HUES64 (cell line): ENCODE results near the gene CDH18.
A peak's percentile ranks its signal among the peaks of the same experiment; 100 is the strongest.

Experiments
- H3K27ac ChIP-seq: 2 replicates; pipeline ENCODE4 v1.7.0; 2013; ENCODE audit warnings: low read depth, low read length, inconsistent platforms
- H3K27me3 ChIP-seq: 2 replicates; pipeline ENCODE4 v1.6.1; 2013; ENCODE audit warnings: mild to moderate bottlenecking, low read length; ENCODE audit not compliant: insufficient read depth
- H3K36me3 ChIP-seq: 2 replicates; pipeline ENCODE4 v1.6.1; 2013; ENCODE audit warnings: mild to moderate bottlenecking, low read length; ENCODE audit not compliant: insufficient read depth
- H3K4me1 ChIP-seq: 2 replicates; pipeline ENCODE4 v1.6.1; 2013; ENCODE audit warnings: mild to moderate bottlenecking, low read length, moderate library complexity; ENCODE audit not compliant: insufficient read depth
- H3K4me3 ChIP-seq: 2 replicates; pipeline ENCODE4 v1.5.1; 2013; ENCODE audit warnings: mild to moderate bottlenecking, low read length, moderate library complexity
- H3K9ac ChIP-seq: 2 replicates; pipeline ENCODE4 v1.6.1; 2013; ENCODE audit warnings: mild to moderate bottlenecking, low read depth, low read length
- H3K9me3 ChIP-seq: 2 replicates; pipeline ENCODE4 v1.6.1; 2013; ENCODE audit warnings: low read depth, low read length; ENCODE audit not compliant: insufficient read depth
- WGBS: fragments of 150-250, 120-280 bp; methylation state at CpG from one replicate; pipeline ENCODE4 v1.1.7; 2013; ENCODE audit warnings: missing lambda C conversion rate; 5-methylcytosine and 5-hydroxymethylcytosine counted together

Gene CDH18

GRCh38 chr5:19928562-19929421 lies 59.2 kb downstream of the CDH18 start:
- Histone ChIP-seq H3K4me1 (peaks cover 42% of the 10 kb centered on the region), H3K4me3 (0 out of 2 replicates have a peak overlapping the region, but pooled peaks have one; percentile 5), H3K27ac (peak overlapping the region; percentile 61; the same call in 1 of the 2 replicates), H3K9ac (no peak overlapping the region), H3K9me3 (no peaks in the 10 kb centered on the region), H3K36me3 (no peaks in the 10 kb centered on the region), H3K27me3 (no peaks in the 10 kb centered on the region)
- WGBS = 79% methylated on average over 2 of the region's 3 CpGs

DNA sequence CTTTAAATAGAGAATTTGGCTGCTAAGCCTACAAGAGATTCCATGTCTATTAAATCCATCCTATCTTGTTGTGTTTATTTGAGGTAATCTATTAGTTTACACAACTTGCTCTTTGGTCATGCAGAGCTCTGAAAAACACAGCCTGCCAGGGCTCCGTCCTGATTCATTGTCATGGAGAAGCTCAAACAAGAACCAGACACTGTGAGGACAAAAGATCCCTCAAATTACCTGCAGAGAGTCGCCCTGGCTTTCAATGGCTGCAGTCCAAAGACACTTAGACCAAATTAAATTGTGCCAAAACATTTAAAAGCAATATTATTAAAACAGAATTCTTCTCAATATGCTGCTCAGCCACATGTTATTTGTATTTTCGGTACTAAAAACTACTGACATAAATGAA lies 60.1 kb downstream of the CDH18 start:
- Histone ChIP-seq H3K9ac (no peak overlapping the region), H3K27me3 (no peaks in the 10 kb centered on the region), H3K27ac (peak overlapping the region; percentile 64), H3K4me1 (peaks cover 42% of the 10 kb centered on the region), H3K4me3 (0 out of 2 replicates have a peak overlapping the region, but pooled peaks have one; percentile 5), H3K9me3 (no peaks in the 10 kb centered on the region), H3K36me3 (no peaks in the 10 kb centered on the region)
- WGBS = under 1% methylated on average over 2 of the region's 3 CpGs

- no peak overlapping the region for H3K4me3 ChIP-seq
- H3K27ac ChIP-seq = no peak overlapping the region
- no peaks in the 10 kb centered on the region for H3K36me3 ChIP-seq
- H3K4me1 ChIP-seq = peaks cover 42% of the 10 kb centered on the region
- 84% methylated on average over 1 of the region's 2 CpGs for WGBS
- H3K9me3 ChIP-seq = no peaks in the 10 kb centered on the region
- H3K9ac ChIP-seq = no peak overlapping the region
- H3K27me3 ChIP-seq = no peaks in the 10 kb centered on the region
Measured at GRCh38 chr5:19927170-19927569, 60.8 kb downstream of the CDH18 start.

GRCh38 chr5:19923742-19924141 lies 64.3 kb downstream of the CDH18 start:
- Histone ChIP-seq H3K27me3 (no peaks in the 10 kb centered on the region), H3K4me1 (peaks cover 21% of the 10 kb centered on the region), H3K36me3 (no peaks in the 10 kb centered on the region), H3K27ac (no peak overlapping the region), H3K9ac (no peak overlapping the region), H3K4me3 (no peak overlapping the region), H3K9me3 (no peaks in the 10 kb centered on the region)
- 96% methylated on average over 3 of the region's 3 CpGs for WGBS

DNA sequence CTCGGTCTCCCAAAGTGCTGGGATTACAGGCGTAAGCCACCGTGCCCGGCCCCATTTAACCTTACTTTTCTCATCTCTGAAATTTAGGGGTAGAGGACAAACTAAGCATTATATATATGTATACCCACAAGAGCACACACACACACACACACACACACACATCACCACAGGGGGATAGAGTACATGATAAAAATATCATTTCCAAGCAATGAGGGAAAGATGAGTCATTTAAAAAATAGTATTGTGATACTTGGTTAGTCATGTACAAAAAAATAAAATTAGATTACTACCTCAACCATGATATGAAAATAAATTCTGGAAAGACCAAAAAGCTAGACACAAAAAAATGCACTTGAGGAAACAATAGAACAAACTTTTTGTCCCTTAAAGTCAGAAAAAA lies 67.2 kb downstream of the CDH18 start:
- H3K9me3 ChIP-seq = no peaks in the 10 kb centered on the region
- H3K36me3 ChIP-seq = no peaks in the 10 kb centered on the region
- no peaks in the 10 kb centered on the region for H3K27me3 ChIP-seq
- no peak overlapping the region for H3K9ac ChIP-seq
- peaks cover 2% of the 10 kb centered on the region; the same call in 1 of the 2 replicates for H3K4me1 ChIP-seq
- H3K4me3 ChIP-seq = no peak overlapping the region
- H3K27ac ChIP-seq = no peak overlapping the region
- 99% methylated on average over 4 of the region's 4 CpGs for WGBS

DNA sequence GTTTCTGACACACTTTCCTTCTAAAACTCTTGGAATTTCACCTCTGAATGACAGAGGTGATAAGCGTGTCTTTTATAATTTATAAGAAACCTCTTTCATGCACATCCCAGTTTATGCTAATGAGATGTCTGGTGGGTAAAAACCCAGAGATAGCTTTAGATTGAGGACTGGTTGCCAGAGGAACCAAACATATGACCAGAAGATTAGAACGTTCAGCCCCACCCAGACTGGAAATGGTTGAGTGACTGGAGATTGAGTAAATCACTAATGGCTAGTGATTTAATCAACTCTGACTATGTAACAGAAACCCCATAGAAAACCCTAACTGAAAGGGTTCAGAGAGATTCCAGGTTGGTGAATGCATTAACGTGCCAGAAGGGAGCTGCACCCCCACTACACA lies 69.2 kb downstream of the CDH18 start:
- H3K9me3 ChIP-seq = no peaks in the 10 kb centered on the region
- no peak overlapping the region for H3K4me3 ChIP-seq
- no peak overlapping the region for H3K9ac ChIP-seq
- no peaks in the 10 kb centered on the region for H3K27me3 ChIP-seq
- peaks cover 21% of the 10 kb centered on the region for H3K4me1 ChIP-seq
- H3K27ac ChIP-seq = no peak overlapping the region
- H3K36me3 ChIP-seq = no peaks in the 10 kb centered on the region
- 96% methylated on average over 2 of the region's 3 CpGs for WGBS

DNA sequence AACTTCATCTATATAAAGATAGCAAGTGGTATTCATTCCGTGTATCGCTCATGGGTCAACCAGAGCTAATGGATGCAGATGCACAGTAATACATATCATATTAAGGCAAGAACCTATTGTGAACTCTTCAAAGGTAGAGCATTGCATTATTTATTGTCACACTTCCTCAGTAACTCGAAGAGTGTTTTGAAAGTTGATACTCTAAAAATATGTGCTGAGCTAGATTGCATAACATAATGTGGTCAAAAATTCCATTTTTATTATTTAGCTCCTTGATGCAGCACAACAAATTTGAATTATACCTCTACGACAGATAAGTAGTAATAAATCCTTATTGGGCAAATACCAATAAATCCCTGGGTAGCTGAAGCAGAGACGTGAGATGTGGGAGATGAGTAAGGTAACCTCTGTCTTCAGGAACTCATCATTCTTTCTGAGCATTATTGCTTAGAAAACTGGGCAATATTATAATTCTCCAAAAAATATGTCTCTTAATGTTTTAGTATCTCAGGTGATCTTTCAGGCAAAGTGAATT lies 70.3 kb downstream of the CDH18 start:
- H3K4me3 ChIP-seq = no peak overlapping the region
- no peaks in the 10 kb centered on the region for H3K9me3 ChIP-seq
- H3K27ac ChIP-seq = no peak overlapping the region
- H3K36me3 ChIP-seq = no peaks in the 10 kb centered on the region
- H3K27me3 ChIP-seq = no peaks in the 10 kb centered on the region
- 96% methylated on average over 4 of the region's 5 CpGs for WGBS
- H3K9ac ChIP-seq = no peak overlapping the region
- peaks cover 24% of the 10 kb centered on the region for H3K4me1 ChIP-seq

DNA sequence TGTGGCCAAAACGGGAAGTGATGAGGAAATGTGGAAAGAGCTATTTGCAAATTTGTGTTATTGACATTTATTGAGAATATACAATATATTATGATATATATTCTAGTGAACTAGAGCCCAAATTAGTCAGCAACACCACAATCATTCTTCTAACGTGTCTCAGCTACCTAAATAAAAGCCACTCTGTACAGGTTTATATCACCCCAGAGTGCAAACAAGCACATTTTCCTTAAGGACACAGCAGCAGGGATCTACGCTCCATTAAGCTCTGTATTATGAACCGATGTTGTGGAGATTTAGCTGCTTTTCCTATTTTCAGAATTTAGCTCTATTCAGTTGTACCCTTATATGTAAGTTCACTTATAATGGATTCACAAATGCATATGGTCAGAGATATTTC lies 77.9 kb downstream of the CDH18 start:
- WGBS = 97% methylated on average over 3 of the region's 4 CpGs
- Histone ChIP-seq H3K27ac (no peak overlapping the region), H3K9ac (no peak overlapping the region), H3K9me3 (no peaks in the 10 kb centered on the region), H3K27me3 (no peaks in the 10 kb centered on the region), H3K36me3 (no peaks in the 10 kb centered on the region), H3K4me3 (no peak overlapping the region), H3K4me1 (peaks cover 25% of the 10 kb centered on the region)

DNA sequence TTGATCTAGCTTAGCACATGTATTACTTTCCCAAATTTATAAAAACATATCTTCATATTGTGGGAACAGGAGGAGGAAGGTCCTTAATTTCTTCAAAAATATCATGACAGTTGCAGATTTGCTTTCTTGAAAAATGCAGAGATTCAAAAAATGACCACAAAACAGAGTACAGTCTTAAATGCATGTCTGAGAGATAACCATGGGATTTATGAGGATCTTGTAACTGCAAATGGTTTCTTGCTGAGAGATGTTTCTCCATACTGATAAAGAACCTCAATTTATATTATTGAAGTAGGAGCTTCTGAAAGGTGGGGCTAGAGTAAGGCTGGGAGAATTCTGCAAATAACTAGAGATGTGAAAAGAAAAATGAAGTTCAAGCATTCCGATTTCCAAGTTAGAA lies 83.2 kb downstream of the CDH18 start:
- H3K4me1 ChIP-seq = peaks cover 9% of the 10 kb centered on the region; the same call in 1 of the 2 replicates
- H3K27ac ChIP-seq = no peak overlapping the region
- no peak overlapping the region for H3K9ac ChIP-seq
- H3K9me3 ChIP-seq = no peaks in the 10 kb centered on the region
- H3K36me3 ChIP-seq = no peaks in the 10 kb centered on the region
- H3K4me3 ChIP-seq = no peak overlapping the region
- WGBS = 71% methylated on average over 1 of the region's 1 CpG
- no peaks in the 10 kb centered on the region for H3K27me3 ChIP-seq

DNA sequence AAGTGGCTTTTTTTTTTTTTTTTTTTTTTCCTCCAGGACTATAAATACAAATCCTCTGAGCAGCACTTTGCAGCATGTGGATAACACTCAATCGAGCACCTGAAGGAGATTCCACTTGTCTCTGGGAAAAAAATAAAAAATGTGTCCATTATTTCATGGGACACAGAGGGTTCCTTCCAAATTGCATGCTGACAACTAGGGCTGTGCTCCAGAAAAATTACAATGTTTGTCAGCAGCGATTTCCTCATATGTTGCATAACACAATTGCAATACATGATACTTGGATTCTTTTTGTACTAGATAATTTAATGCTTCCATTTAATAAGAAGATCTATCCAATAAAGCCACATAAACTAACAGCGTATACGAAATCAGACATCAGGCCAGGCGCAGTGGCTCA lies 84.4 kb downstream of the CDH18 start:
- Histone ChIP-seq H3K36me3 (no peaks in the 10 kb centered on the region), H3K9me3 (no peaks in the 10 kb centered on the region), H3K27me3 (no peaks in the 10 kb centered on the region), H3K27ac (no peak overlapping the region), H3K4me1 (peaks cover 9% of the 10 kb centered on the region; the same call in 1 of the 2 replicates), H3K9ac (no peak overlapping the region), H3K4me3 (no peak overlapping the region)
- 89% methylated on average over 5 of the region's 5 CpGs for whole genome bisulfite sequencing

GRCh38 chr5:19902316-19902934 lies 85.6 kb downstream of the CDH18 start:
- Histone ChIP-seq H3K9ac (no peak overlapping the region), H3K9me3 (no peaks in the 10 kb centered on the region), H3K27ac (peak overlapping the region; percentile 17; the same call in 1 of the 2 replicates), H3K27me3 (no peaks in the 10 kb centered on the region), H3K36me3 (no peaks in the 10 kb centered on the region), H3K4me3 (no peak overlapping the region), H3K4me1 (peaks cover 9% of the 10 kb centered on the region; the same call in 1 of the 2 replicates)
- 64% methylated on average over 4 of the region's 5 CpGs for WGBS
